OCI-LY7 (cell line): ENCODE measurements around the gene OXSM. TPM values are rescaled to one million over a fixed set of nuclear protein-coding genes. Genes with fewer than 3 reads are reported as not detected.

Experiments used
- BruUV-seq: library from RNA; stranded (reverse); fragments of 400-500 nt; replicated peaks from 2 replicates; lab custom pipeline; 2021; lab: Mats Ljungman, UMichigan
- CTCF ChIA-PET: fragments of 300-600 bp; sonication (Branson Sonifier 250); formaldehyde crosslinking; loops from one replicate; lab custom pipeline; 2022; ENCODE audit warnings: antibody characterized with exemption; ENCODE audit not compliant: unreplicated experiment; lab: Charles Lee
- POLR2A ChIA-PET: fragments of 300-600 bp; sonication (Branson Sonifier 250); formaldehyde crosslinking; loops from one replicate; lab custom pipeline; 2022; ENCODE audit warnings: antibody characterized with exemption; lab: Charles Lee
- DNase-seq: peaks from one replicate; pipeline ENCODE4 v3.0.0-alpha.2; 2015; ENCODE audit warnings: low spot score
- H2AFZ ChIP-seq: fragments of 200-600 bp; sonication (generic), shearing (Covaris generic); 2 replicates; pipeline ENCODE4 v1.6.1; 2014; ENCODE audit warnings: mild to moderate bottlenecking, antibody characterized with exemption, low read length, moderate library complexity
- H3K27ac ChIP-seq: fragments of 200-600 bp; sonication (generic); 2 replicates; pipeline ENCODE4 v1.5.1; 2014; ENCODE audit warnings: mixed run types, low read depth, mild to moderate bottlenecking, moderate library complexity, low read length, inconsistent platforms; ENCODE audit not compliant: poor library complexity, severe bottlenecking
- H3K36me3 ChIP-seq: fragments of 200-600 bp; sonication (generic); 2 replicates; pipeline ENCODE4 v1.6.1; 2014; ENCODE audit warnings: mild to moderate bottlenecking, antibody characterized with exemption, low read length, moderate library complexity, mixed read lengths; ENCODE audit not compliant: insufficient read depth
- H3K4me1 ChIP-seq: fragments of 200-600 bp; sonication (generic); 2 replicates; pipeline ENCODE4 v1.5.1; 2014; ENCODE audit warnings: mild to moderate bottlenecking, low read length; ENCODE audit not compliant: insufficient read depth, poor library complexity, severe bottlenecking
- H3K4me2 ChIP-seq: fragments of 200-600 bp; sonication (generic); 2 replicates; pipeline ENCODE4 v1.6.1; 2014; ENCODE audit warnings: mild to moderate bottlenecking, low read length
- H3K4me3 ChIP-seq: fragments of 200-600 bp; sonication (generic); 2 replicates; pipeline ENCODE4 v1.5.1; 2014; ENCODE audit warnings: mild to moderate bottlenecking, low read depth, low read length; ENCODE audit not compliant: poor library complexity, severe bottlenecking
- H3K79me2 ChIP-seq: fragments of 200-600 bp; sonication (generic); 2 replicates; pipeline ENCODE4 v1.6.1; 2016; ENCODE audit warnings: low read depth, mild to moderate bottlenecking, low read length, moderate library complexity, mixed read lengths; ENCODE audit not compliant: insufficient read depth
- H3K9me2 ChIP-seq: fragments of 200-600 bp; sonication (generic); 2 replicates; pipeline ENCODE4 v1.6.1; 2016; ENCODE audit warnings: mild to moderate bottlenecking, low read length, mixed read lengths; ENCODE audit not compliant: insufficient read depth
- H3K9me3 ChIP-seq: fragments of 200-600 bp; sonication (generic); 2 replicates; pipeline ENCODE4 v1.6.1; 2014; ENCODE audit warnings: mild to moderate bottlenecking, mixed run types, low read length, mixed read lengths
- H4K20me1 ChIP-seq: fragments of 200-600 bp; sonication (generic); 2 replicates; pipeline ENCODE4 v1.6.1; 2014; ENCODE audit warnings: mild to moderate bottlenecking, antibody characterized with exemption, low read length, moderate library complexity, mixed read lengths; ENCODE audit not compliant: insufficient read depth
- EZH2phosphoT487 ChIP-seq: fragments of 200-600 bp; sonication (generic); IDR thresholded peaks from 2 replicates; pipeline ENCODE4 v1.6.1; 2018; ENCODE audit warnings: low read depth, borderline replicate concordance, mild to moderate bottlenecking, mixed run types, antibody characterized with exemption, low read length, moderate library complexity, mixed read lengths
- intact Hi-C: fragments of 100-400 bp; cut with micrococcal nuclease; formaldehyde crosslinking; loops from one replicate; pipeline ENCODE4 v1.10.0; 2022; ENCODE audit not compliant: unreplicated experiment
- total RNA-seq, 2 experiments: library from RNA; depleted of rRNA in 1 of 2; stranded (reverse); fragments of >200 nt in 1 of 2; shearing (Covaris generic) in 1 of 2; gene quantifications; 2 replicates each; pipeline ENCODE4 v1.2.3, GENCODE V29; 2014 to 2022
- TF ChIP-seq, protein P1 (sequence below): fragments of 200-600 bp; sonication (generic); conservative IDR thresholded peaks from 2 replicates; pipeline ENCODE4 v1.5.1; 2014; ENCODE audit warnings: mild to moderate bottlenecking, antibody characterized with exemption, low read length, moderate library complexity, mixed read lengths

OXSM gene
- total RNA-seq, 2 experiments from 2014 or later, result 17.0 to 17.3 TPM

DNA sequence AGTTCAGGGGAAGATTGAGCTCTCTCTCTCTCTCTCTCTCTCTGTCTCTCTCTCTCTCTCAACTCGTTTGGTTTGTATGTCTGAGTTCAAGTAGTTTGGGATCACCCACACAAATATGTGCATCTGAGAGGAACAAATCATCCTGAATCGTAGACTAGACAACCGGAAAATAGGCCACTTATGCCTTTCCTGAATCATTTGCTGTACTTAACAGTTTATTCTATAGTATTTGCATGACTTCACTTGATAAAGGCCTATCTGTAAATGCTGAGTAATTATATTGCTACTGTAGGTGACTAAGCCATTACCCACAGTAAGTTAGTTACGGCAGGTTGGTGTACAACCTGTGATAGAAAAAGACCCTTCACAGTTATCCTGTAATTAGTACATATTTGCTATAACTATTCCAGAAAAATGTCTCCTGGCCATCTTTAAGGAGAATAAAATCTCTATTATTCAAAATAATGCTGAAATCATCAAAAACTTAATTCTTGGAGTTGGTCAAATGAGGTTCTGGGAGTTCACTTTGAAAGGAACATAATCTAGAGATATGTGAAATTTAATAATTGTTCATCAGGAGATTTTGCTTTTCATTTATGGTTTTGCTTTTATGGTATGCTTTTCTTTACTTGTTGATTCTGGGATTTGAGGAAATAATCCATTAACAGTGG, 31.1 kb downstream of the OXSM start:
- Histone ChIP-seq H3K36me3 (no peaks in the 10 kb centered on the region), H2AFZ (peak overlapping the region; percentile 16; the same call in 1 of the 2 replicates), H3K27ac (no peak overlapping the region), H3K4me2 (no peak overlapping the region), H3K9me3 (0 out of 2 replicates have a peak, but pooled peaks cover 11% of the 10 kb centered on the region), H3K79me2 (no peaks in the 10 kb centered on the region), H4K20me1 (no peaks in the 10 kb centered on the region), H3K9me2 (no peaks in the 10 kb centered on the region), H3K4me3 (no peak overlapping the region), H3K4me1 (peaks cover 21% of the 10 kb centered on the region)
- intact Hi-C loops, result no loop called here
- ChIA-PET POLR2A (interaction anchor here (0.8 to 2.0 kb wide), 5 partner anchors 8 to 37 kb away, joined by 3 to 8 read pairs (median 3); partner anchors contain the start of gene NGLY1), CTCF (interaction anchor here (1.0 kb wide), 1 partner anchor 11 kb away, joined by 3 read pairs; no protein-coding TSS in a partner anchor)
- BruUV-seq, result no TSS peak
- no peak for TF ChIP-seq EZH2phosphoT487
- TF ChIP-seq, protein P1, sequence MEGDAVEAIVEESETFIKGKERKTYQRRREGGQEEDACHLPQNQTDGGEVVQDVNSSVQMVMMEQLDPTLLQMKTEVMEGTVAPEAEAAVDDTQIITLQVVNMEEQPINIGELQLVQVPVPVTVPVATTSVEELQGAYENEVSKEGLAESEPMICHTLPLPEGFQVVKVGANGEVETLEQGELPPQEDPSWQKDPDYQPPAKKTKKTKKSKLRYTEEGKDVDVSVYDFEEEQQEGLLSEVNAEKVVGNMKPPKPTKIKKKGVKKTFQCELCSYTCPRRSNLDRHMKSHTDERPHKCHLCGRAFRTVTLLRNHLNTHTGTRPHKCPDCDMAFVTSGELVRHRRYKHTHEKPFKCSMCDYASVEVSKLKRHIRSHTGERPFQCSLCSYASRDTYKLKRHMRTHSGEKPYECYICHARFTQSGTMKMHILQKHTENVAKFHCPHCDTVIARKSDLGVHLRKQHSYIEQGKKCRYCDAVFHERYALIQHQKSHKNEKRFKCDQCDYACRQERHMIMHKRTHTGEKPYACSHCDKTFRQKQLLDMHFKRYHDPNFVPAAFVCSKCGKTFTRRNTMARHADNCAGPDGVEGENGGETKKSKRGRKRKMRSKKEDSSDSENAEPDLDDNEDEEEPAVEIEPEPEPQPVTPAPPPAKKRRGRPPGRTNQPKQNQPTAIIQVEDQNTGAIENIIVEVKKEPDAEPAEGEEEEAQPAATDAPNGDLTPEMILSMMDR, result no peak
- DNase-seq, result no peak

DNA sequence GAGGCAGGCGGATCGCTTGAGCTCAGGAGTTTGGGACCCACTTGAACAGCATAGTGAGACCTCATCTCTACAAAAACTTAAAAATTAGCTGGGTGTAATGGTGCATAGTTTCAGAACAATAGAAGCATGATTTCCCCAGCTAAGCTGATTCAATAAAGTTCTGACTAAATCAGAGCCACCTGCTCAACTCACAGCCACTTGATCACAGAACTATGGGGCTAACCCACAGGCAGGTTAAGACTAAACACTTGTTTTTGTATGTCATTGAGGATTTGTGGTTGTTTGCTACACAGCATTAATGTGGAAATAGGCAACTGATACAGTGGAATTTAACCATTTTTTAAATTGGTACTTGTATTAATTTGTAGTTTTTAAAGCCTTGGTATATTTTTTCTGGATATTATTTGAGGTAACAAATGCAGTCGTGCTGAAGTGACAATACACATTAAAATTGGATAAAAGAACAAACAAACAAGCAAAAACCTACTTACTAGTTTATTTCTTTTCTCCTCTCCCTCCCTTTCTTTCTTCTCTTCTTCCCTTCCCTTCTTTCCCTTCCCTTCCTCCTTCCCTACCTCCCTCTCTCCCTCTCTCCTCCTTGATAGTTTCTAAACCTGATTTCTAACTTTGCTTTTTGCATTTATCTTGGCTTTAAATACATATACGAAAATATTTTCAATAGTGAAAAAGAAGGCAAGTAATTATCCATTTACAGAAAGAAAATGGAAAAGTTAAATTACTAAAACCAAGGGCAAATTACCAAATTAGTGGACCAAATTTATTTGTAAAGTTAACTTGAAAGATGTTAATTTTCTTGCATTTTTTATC, 32.1 kb downstream of the OXSM start:
- 0 out of 2 replicates have a peak, but pooled peaks cover 11% of the 10 kb centered on the region for H3K9me3 ChIP-seq
- H3K27ac ChIP-seq, result no peak overlapping the region
- H2AFZ ChIP-seq, result no peak overlapping the region
- H4K20me1 ChIP-seq, result no peaks in the 10 kb centered on the region
- POLR2A ChIA-PET, result interaction anchor here (0.8 to 1.5 kb wide), 4 partner anchors 9 to 38 kb away, joined by 3 to 4 read pairs (median 3); partner anchors contain the start of gene NGLY1
- no peaks in the 10 kb centered on the region for H3K9me2 ChIP-seq
- no peak overlapping the region for H3K4me3 ChIP-seq
- no TSS peak for BruUV-seq
- H3K4me2 ChIP-seq, result no peak overlapping the region
- no peaks in the 10 kb centered on the region for H3K79me2 ChIP-seq
- peaks cover 22% of the 10 kb centered on the region for H3K4me1 ChIP-seq
- CTCF ChIA-PET, result no interaction called here
- TF ChIP-seq, protein P1, result no peak
- TF ChIP-seq EZH2phosphoT487, result no peak
- no peaks in the 10 kb centered on the region for H3K36me3 ChIP-seq
- intact Hi-C loops, result no loop called here
- DNase-seq, result no peak
